HG03103 (cell line): ENCODE results near the gene DHX38.

Experiments
- ATAC-seq: cut with Tn5 transposase; IDR thresholded peaks from one replicate; pipeline ENCODE4 v1.9.1; 2021; ENCODE audit warnings: low read depth; ENCODE audit not compliant: unreplicated experiment

The DHX38 gene

GRCh38 chr16:72113616-72113945 lies 19.9 kb downstream of the DHX38 start:
- no peak for ATAC-seq

- ATAC-seq = no peak
Measured at GRCh38 chr16:72120026-72120425, 26.4 kb downstream of the DHX38 start.

GRCh38 chr16:72122308-72122707 lies 28.7 kb downstream of the DHX38 start:
- no peak for ATAC-seq

DNA sequence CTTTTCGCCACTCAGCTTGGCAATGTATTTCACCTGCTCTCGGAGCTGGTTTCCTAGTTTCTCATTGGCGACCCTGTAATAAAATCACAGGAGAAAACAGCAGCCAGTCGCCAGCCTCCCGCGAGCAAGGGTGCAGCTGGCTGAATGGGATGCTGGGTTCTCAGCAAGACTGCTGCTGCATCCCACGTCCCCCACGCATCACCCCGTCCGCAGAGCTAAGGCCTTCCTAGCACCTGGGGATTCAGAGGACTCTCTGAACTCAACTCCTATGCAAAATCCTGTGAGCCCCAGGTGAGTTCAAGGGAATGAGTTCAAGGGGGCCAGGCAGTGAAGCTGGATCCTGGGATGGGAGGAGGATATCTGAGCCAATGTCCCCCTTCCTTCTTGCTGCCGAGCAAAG lies 29.3 kb downstream of the DHX38 start:
- ATAC-seq = no peak

DNA sequence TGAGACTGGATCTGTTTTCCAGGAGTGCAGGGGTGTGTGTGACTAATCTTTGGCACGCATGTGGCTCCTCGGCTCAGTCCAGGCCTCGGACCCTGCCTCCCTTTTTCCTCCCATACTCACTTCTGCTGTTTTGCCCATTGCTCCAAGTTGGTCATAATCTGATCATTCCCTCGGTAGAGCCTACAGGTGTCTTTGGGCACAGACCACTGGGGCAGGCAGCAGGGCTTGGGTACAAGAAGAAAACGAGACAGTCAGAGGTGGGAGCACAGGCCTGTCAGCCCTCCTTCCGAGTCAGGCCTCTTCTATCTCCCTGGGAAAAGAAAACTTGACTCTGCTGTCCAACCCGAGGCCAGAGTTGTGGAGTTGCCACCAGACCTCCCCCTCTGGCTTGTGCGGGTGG lies 29.8 kb downstream of the DHX38 start:
- no peak for ATAC-seq

DNA sequence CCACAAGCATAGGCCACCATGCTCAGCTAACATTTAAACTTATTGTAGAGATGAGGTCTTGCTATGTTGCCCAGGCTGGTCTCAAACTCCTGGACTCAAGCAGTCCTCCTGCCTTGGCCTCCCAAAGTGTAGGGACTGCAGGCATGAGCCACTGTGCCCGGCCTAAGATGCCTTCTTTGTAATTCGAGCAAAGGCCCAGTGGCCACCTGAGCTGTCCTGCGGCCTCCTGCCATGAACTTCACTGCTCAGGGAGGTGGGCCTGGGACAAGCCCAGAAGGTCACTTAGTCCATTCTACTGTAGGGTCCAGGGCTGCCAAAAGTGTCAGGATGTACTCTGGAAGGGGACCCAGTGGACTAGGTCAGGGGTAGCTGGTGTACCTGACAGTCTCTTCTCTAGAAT lies 30.5 kb downstream of the DHX38 start:
- no peak for ATAC-seq

GRCh38 chr16:72124761-72125634 lies 31.4 kb downstream of the DHX38 start:
- ATAC-seq = peak; percentile 75

GRCh38 chr16:72125635-72126428 lies 32.2 kb downstream of the DHX38 start:
- no peak for ATAC-seq

GRCh38 chr16:72126429-72126765 lies 32.8 kb downstream of the DHX38 start:
- ATAC-seq = no peak

DNA sequence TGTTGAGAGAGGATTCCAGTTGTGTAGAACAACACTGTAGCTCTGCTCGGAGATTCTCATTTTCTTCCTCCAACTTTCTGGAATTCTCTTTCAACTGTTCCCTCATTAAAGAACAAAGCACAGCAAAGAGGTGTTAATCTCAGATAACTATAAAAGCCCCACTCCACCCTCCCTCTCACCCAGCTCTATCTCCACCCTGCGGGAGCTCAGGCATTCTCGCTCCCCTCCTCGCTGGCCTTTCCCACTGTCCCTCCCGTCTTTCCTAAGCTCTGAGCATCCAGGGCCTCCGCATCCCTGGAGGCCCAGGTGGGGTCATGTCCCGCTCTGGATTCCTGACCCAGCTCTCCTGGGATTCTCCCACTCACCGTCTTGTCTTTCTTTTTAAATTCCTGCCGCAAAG lies 35.1 kb downstream of the DHX38 start:
- no peak for ATAC-seq

GRCh38 chr16:72129976-72130656 lies 36.5 kb downstream of the DHX38 start:
- no peak for ATAC-seq

DNA sequence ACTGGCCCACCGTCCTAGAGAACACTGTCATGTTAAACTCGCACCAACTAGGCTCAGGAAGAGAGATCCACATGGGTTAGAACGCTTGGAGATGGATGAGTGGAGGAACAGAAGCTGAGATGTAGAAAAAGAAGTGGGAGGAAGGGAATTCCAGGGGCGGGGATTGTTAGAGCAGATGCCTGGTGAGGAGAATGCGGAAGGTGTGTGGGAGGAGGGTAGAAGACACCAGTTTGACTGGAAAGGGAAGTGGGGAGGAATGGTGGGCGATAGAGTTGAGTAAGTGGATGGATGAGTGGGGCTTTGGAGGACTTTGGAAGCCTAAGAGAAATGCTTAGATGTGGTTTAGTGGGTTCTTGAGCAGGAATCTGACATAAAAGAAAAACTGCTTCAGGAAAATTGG lies 37.4 kb downstream of the DHX38 start:
- ATAC-seq = no peak

DNA sequence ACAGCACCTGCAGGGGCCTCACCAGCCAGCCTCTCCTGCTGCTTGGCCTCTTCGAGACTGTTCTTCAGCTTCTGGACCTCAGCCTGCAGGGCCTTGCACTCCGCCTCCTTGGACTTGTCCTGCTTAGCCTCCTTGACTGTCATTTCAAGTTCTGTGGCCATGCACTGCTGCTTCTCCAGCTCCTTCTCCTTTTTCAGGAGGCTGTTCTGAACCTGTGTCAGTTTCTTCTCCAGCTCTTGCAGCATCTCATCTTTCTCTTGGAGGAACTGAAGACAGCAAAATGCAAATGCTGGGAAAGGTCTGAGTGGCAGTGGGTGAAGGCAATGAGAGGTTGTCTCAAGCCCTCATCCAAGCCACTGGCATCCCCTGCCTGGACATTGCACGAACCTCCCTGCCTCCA lies 39.1 kb downstream of the DHX38 start:
- no peak for ATAC-seq

- no peak for ATAC-seq
Measured at GRCh38 chr16:72134507-72134906, 40.9 kb downstream of the DHX38 start.

- ATAC-seq = no peak
Measured at GRCh38 chr16:72137380-72138063, 43.9 kb downstream of the DHX38 start.

GRCh38 chr16:72138064-72138572 lies 44.5 kb downstream of the DHX38 start:
- ATAC-seq = no peak

GRCh38 chr16:72139908-72140307 lies 46.3 kb downstream of the DHX38 start:
- no peak for ATAC-seq

DNA sequence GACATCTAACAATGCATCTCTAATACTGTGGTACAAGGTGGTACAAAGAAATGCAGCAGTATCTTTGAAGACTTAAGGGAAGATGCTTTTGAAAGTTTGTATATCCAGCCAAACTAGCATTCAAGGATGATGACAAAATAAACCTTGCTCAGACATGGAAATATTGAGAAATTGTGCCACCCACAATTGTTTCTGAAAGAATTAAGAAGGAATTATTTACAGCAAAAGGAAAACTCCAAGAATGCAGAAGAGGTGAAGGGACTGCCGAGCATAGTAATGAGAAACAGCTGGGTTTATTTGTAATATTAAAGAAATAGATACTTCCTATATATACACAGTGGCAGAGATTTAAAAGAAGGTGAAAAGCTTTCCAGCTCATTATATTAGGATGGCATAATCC lies 48.8 kb downstream of the DHX38 start:
- ATAC-seq = no peak

DNA sequence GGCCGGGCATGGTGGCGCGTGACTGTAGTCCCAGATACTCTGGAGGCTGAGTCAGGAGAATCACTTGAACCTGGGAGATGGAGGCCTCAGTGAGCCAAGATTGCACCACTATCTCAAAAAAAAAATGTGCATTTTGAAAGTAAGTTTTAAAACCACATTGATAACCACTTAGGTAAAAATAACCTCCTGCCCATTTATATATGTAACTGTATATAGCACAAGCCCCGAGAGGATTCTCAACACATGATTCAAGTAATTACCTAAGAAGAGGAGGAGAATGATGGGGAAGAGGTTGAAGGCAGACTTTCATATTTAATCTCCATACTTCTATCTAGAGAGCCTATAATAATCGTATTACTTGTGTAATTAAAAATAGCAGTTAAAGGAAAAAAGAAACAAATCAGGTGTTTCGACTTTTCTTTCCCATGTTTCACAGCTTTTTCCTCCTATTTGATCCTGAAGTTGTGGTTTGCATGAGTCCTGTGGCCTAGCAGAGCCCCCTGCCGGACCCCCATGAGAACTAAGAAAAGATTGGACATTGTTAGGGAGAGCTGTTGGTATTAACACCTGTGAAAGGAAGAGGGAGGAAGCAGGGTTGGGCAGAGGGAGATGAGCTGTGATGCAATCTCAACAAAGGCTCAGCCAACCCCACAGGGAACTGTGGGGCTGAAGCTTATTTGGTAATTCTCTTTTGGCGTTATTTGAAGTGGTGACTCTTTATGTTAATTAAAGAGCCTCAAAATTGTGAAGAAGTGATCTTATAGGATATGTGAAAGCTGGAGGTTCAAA lies 56.2 kb downstream of the DHX38 start:
- ATAC-seq = no peak

DNA sequence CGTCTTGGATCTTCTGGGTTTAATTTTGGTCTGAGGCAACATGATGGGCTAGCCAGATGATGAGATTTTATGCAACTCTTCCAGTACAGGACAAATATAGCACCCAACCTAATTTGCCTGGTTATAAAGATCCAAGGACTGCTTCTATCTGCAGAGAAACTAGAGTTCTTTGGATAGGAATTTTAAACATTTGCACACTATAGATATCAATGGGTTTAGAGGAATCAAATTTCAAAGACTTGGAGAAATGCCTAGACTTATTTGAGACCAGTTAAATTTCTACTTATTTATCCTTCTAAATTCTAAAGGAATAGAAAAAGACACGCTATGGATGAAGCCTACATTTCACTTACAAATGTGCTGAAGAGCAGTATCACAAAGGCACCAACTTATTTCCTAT lies 65.7 kb downstream of the DHX38 start:
- no peak for ATAC-seq
